Activated CD8-positive, alpha-beta T cell treated with anti-CD3 and anti-CD28 coated beads, Interleukin-2, amount 10 ng/mL, durations not matched to agents 7 days and 5 days (primary cell): ENCODE data around the gene IGFN1. TPM values are rescaled to one million over a fixed set of nuclear protein-coding genes. Genes with fewer than 3 reads are reported as not detected.

Experiments
- ATAC-seq: fragments of 150-1000 bp; cut with Tn5 transposase; one replicate; pipeline ENCODE4 v1.10.0; 2021; ENCODE audit warnings: moderate library complexity
- CTCF ChIA-PET: fragments of 350-600 bp; sonication (Branson Sonifier 250); formaldehyde crosslinking; loops from one replicate; lab custom pipeline; 2021; ENCODE audit warnings: antibody characterized with exemption; lab: Charles Lee
- POLR2A ChIA-PET: fragments of 350-600 bp; sonication (Branson Sonifier 250); formaldehyde crosslinking; loops from one replicate; lab custom pipeline; 2021; ENCODE audit warnings: antibody characterized with exemption; lab: Charles Lee
- DNase-seq: peaks from one replicate; pipeline ENCODE4 v3.0.0-alpha.2; 2020
- H3K27ac Mint-ChIP-seq: one replicate; pipeline ENCODE4 v1.8.0; 2021; ENCODE audit warnings: mild to moderate bottlenecking, mixed read lengths
- H3K27me3 Mint-ChIP-seq: one replicate; pipeline ENCODE4 v1.8.0; 2021; ENCODE audit warnings: low read depth, mixed read lengths
- H3K36me3 Mint-ChIP-seq: one replicate; pipeline ENCODE4 v1.8.0; 2021; ENCODE audit warnings: low read depth, mixed read lengths
- H3K4me1 Mint-ChIP-seq: one replicate; pipeline ENCODE4 v1.8.0; 2021; ENCODE audit warnings: low read depth, mixed read lengths
- H3K4me3 Mint-ChIP-seq: one replicate; pipeline ENCODE4 v1.8.0; 2021; ENCODE audit warnings: mild to moderate bottlenecking, mixed read lengths
- H3K9me3 Mint-ChIP-seq: one replicate; pipeline ENCODE4 v1.8.0; 2022; ENCODE audit warnings: mixed read lengths; ENCODE audit not compliant: insufficient read depth
- total RNA-seq, 2 experiments: library from RNA; stranded (reverse); gene quantifications; one replicate each; pipeline ENCODE4 v1.2.3, GENCODE V29; 2021

Gene IGFN1
- total RNA-seq, 2 experiments from 2014 or later: not detected

DNA sequence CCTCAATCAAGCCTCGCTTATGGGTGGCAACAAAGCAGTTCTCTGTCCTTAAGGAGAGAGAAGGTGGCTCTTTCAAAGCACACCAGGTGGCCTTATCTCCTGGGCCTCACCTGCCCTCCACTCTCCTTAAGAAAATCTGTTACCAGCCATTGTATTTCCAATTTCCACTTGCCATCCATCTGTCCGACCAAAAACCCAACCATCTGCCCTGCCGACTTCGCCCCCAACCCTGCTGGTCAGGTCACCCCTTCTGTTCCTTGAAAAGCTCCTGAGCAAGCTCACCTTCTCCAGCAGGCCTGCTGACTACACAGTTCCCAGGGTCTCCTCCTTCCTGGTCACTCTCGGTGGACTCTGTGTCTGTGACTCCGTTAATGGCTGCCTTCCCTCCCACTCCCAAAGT, 619 bp upstream of the IGFN1 start:
- Mint-ChIP-seq H3K9me3 (no peaks in the 10 kb centered on the region), H3K4me3 (no peak overlapping the region), H3K27ac (no peak overlapping the region), H3K27me3 (peaks cover 18% of the 10 kb centered on the region), H3K36me3 (no peaks in the 10 kb centered on the region), H3K4me1 (peaks cover 2% of the 10 kb centered on the region)
- ChIA-PET POLR2A (no interaction called here), CTCF (no interaction called here)
- ATAC-seq (no peak), DNase-seq (no peak)

DNA sequence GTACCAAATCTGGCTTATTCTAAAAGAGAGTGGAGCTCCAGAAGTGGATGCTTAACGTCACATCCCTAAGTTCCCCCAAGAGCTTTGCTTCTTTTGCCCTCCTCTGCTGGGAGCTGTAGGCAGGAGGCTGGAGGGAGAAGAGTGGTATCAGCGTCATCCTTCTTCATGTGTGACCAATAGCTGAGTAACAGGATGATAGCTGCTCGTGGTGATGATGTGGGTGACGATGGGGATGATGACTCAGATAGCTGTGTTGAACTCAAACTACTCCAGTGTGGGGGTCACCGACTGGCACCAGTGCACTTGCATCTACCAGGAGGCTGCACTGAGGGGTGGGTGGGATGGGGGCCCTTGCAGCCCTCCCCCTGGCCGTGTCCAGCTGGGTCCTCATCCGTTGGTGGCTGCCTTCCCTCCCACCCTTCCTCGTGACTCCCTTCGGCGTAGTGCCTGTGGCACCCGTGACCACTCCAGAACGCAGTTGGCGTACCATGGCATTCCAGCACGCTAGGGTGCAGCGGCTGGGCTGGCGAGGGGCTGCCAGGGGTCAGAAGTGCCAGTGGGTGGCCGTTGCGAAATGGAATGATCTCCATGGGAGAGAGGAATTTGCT, 1.1 kb downstream of the IGFN1 start:
- DNase-seq (peak; percentile 24), ATAC-seq (peak; percentile 30)
- Mint-ChIP-seq H3K36me3 (no peaks in the 10 kb centered on the region), H3K9me3 (no peaks in the 10 kb centered on the region), H3K27ac (no peak overlapping the region), H3K4me3 (no peak overlapping the region), H3K4me1 (peaks cover 2% of the 10 kb centered on the region), H3K27me3 (peaks cover 18% of the 10 kb centered on the region)
- ChIA-PET POLR2A (no interaction called here), CTCF (interaction anchor here (0.7 kb wide), 1 partner anchor 31 kb away, joined by 3 read pairs; no protein-coding TSS in a partner anchor)

DNA sequence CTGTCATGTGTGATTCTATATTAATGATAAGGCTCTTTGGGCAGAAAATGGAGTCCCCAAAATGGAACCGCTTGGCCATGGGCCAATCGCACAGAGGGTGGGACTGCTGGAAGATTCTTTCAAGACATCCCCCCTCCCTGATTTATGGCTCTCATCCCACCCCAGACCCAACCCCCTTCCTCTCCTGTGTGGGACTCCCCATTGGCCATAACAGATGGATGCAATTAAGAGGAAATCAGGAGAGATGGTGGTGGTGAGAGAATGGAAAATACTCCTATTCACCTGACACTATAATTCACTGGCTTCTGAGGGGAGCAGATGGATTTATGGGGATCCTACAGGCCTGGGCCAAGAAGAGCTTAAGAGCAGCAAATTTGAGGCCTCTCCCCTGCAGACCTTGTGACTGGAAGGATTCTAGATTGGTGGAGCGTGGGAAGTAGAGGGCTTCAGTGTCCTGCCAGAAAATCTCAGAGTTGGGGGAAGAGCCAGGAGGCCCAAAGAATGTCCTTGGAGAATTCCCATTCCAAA, 1.7 kb downstream of the IGFN1 start:
- H3K4me1 Mint-ChIP-seq: peaks cover 2% of the 10 kb centered on the region
- ChIA-PET CTCF (interaction anchor here (0.7 to 1.3 kb wide), 2 partner anchors 31 to 154 kb away, joined by 3 read pairs; no protein-coding TSS in a partner anchor), POLR2A (no interaction called here)
- no peaks in the 10 kb centered on the region for H3K36me3 Mint-ChIP-seq
- no peak for DNase-seq
- peaks cover 18% of the 10 kb centered on the region for H3K27me3 Mint-ChIP-seq
- H3K9me3 Mint-ChIP-seq: no peaks in the 10 kb centered on the region
- no peak overlapping the region for H3K4me3 Mint-ChIP-seq
- no peak overlapping the region for H3K27ac Mint-ChIP-seq
- no peak for ATAC-seq

DNA sequence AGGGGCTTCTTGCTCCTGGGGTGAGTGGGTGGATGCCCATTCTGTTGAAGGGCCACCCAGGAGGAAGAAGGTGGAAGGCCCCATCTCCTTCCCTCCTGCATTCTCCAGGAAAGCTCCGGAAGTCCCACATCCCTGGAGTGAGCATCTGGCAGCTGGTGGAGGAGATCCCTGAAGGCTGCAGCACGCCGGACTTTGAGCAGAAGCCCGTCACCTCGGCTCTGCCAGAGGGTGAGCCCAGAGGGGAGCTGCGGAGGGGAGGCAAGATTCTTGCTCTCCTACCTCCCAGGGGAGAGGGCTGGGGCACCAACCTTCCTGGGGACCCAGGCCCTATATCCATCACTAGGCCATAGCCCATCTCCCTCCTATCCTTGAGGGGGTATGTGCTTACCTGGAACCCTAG, 3.4 kb downstream of the IGFN1 start:
- peaks cover 2% of the 10 kb centered on the region for H3K4me1 Mint-ChIP-seq
- ChIA-PET POLR2A (no interaction called here), CTCF (no interaction called here)
- no peak overlapping the region for H3K4me3 Mint-ChIP-seq
- peaks cover 12% of the 10 kb centered on the region for H3K27me3 Mint-ChIP-seq
- DNase-seq: no peak
- ATAC-seq: no peak
- H3K9me3 Mint-ChIP-seq: no peaks in the 10 kb centered on the region
- no peak overlapping the region for H3K27ac Mint-ChIP-seq
- no peaks in the 10 kb centered on the region for H3K36me3 Mint-ChIP-seq

DNA sequence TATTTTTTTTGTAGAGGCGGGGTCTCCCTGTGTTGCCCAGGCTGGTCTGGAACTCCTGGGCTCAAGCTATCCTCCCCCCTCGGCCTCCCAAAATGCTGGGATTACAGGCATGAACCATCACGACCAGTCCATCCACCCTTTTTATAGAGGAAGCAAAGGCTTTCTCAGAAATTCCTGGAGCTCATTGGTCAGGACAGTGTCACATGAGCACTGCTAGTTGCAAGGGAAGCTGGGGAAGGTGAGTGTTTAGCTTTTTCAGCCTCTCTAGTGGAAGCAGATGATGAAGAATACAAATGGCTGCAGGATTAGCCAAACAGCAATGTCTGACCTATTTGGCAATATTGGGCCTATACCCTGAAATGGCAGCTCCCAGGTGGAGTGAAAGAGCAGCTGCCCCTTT, 8.0 kb downstream of the IGFN1 start:
- no peak for ATAC-seq
- no peaks in the 10 kb centered on the region for H3K36me3 Mint-ChIP-seq
- no peak for DNase-seq
- H3K4me3 Mint-ChIP-seq: no peak overlapping the region
- ChIA-PET CTCF (no interaction called here), POLR2A (no interaction called here)
- H3K27me3 Mint-ChIP-seq: no peaks in the 10 kb centered on the region
- H3K27ac Mint-ChIP-seq: no peak overlapping the region
- no peaks in the 10 kb centered on the region for H3K4me1 Mint-ChIP-seq
- no peaks in the 10 kb centered on the region for H3K9me3 Mint-ChIP-seq

DNA sequence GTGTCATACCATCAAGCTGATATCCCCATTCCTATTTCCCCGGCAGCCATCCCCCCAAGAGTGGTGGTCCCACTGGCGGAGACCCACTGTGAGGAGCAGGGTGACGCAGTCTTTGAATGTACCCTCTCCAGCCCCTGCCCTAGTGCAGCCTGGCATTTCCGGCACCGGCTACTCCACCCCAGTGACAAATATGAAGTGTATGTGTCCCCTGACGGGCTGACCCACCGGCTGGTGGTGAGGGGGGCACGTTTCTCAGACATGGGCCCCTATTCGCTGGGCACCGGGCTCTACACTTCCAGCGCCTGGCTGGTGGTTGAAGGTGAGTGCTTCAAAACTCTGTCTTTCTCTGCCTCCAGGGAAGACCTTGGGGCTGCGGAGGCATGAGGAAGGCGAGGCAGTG, 14.4 kb downstream of the IGFN1 start:
- H3K4me3 Mint-ChIP-seq: no peak overlapping the region
- H3K27ac Mint-ChIP-seq: no peak overlapping the region
- H3K36me3 Mint-ChIP-seq: no peaks in the 10 kb centered on the region
- DNase-seq (no peak), ATAC-seq (no peak)
- CTCF ChIA-PET: no interaction called here
- no peaks in the 10 kb centered on the region for H3K4me1 Mint-ChIP-seq
- peaks cover 11% of the 10 kb centered on the region for H3K27me3 Mint-ChIP-seq
- H3K9me3 Mint-ChIP-seq: no peaks in the 10 kb centered on the region
- POLR2A ChIA-PET: no interaction called here

DNA sequence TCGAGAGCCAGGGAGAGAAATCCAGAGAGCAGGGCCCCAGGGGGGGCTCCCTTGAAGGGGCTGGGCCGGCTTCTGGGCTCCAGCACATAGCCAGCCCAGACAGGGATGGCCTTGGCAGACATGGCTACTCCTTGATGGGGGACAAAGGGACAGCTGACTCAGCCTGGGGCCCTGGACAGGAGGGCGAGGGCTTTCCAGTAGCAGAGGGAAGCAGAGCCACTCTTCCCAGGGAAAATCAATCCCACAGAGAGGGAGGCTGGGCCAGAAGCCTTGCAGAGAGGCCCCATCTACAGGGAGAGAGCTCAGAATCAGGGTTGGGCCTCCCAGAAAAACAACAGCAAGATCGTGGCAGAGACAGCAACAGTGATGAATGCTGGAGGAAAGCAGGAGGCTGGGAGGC, 15.6 kb downstream of the IGFN1 start:
- Mint-ChIP-seq H3K27me3 (peaks cover 15% of the 10 kb centered on the region), H3K36me3 (no peaks in the 10 kb centered on the region), H3K27ac (no peak overlapping the region), H3K9me3 (no peaks in the 10 kb centered on the region), H3K4me1 (no peaks in the 10 kb centered on the region), H3K4me3 (no peak overlapping the region)
- ATAC-seq: no peak
- DNase-seq: no peak
- ChIA-PET POLR2A (no interaction called here), CTCF (no interaction called here)

DNA sequence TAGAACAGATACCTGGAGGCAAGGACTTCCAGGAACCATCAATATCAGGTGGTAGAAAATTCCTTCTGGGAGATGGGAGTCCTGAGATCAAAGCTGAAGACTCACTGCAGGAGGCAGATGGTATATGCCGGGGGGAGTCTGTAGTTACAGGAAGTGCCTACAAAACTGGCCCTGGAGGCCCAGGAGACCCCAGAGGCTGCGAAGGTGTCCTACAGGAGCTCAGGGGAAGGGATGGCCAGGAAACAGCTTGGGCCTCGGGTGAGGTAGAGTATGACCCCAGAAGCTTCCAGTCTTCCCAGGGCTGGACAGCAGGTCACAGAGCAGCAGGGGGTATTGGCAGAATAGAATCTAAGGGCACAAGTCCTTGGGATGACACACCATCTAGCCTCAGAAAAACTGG, 16.4 kb downstream of the IGFN1 start:
- DNase-seq (no peak), ATAC-seq (no peak)
- Mint-ChIP-seq H3K4me1 (no peaks in the 10 kb centered on the region), H3K36me3 (no peaks in the 10 kb centered on the region), H3K4me3 (no peak overlapping the region), H3K27me3 (peaks cover 16% of the 10 kb centered on the region), H3K27ac (no peak overlapping the region), H3K9me3 (no peaks in the 10 kb centered on the region)
- POLR2A ChIA-PET: no interaction called here
- CTCF ChIA-PET: no interaction called here

DNA sequence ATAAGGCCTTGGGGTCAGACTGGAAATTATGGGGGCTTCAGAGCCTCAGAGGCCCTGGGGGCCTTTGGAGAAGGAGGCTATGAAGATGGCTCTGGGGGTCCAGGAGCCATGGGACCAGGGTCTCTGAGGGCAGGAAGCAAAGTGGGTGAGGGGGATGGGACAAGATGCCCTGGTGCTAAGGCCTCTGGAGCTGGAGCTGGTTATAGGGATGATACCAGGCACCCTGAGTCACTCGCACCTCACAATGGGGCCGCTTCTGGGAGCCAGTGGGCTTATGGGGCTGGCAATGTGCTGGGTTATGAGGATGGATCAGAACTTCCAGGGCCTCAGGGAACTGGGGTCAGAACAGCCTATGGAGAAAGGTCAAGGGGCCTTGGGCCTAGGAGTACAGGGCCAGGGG, 17.6 kb downstream of the IGFN1 start:
- Mint-ChIP-seq H3K4me1 (no peaks in the 10 kb centered on the region), H3K4me3 (no peak overlapping the region), H3K9me3 (no peaks in the 10 kb centered on the region), H3K27me3 (peaks cover 16% of the 10 kb centered on the region), H3K36me3 (no peaks in the 10 kb centered on the region), H3K27ac (no peak overlapping the region)
- CTCF ChIA-PET: no interaction called here
- ATAC-seq: no peak
- POLR2A ChIA-PET: no interaction called here
- DNase-seq: no peak

DNA sequence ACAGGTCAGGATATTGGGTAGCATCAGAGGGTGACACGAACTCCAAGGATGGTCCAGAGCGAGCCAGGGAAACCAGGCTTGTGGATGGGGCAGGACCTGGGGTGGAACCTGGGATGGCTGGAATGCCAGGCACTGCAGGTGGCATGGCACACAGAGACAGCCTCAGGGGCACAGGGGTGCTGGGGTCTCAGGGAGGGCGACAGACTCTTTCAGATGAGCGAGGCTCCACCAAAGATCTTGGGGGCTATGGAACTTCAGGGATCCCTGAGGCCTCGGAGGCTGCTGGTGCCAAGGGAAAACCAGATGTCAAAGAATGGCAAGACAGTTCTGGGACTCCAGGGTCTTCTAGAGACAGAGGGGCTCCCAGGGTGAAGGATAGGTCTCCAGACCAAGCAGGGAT, 21.4 kb downstream of the IGFN1 start:
- ChIA-PET CTCF (no interaction called here), POLR2A (no interaction called here)
- Mint-ChIP-seq H3K27ac (no peak overlapping the region), H3K27me3 (peaks cover 16% of the 10 kb centered on the region), H3K36me3 (no peaks in the 10 kb centered on the region), H3K4me1 (no peaks in the 10 kb centered on the region), H3K9me3 (no peaks in the 10 kb centered on the region), H3K4me3 (no peak overlapping the region)
- DNase-seq: no peak
- ATAC-seq: no peak

DNA sequence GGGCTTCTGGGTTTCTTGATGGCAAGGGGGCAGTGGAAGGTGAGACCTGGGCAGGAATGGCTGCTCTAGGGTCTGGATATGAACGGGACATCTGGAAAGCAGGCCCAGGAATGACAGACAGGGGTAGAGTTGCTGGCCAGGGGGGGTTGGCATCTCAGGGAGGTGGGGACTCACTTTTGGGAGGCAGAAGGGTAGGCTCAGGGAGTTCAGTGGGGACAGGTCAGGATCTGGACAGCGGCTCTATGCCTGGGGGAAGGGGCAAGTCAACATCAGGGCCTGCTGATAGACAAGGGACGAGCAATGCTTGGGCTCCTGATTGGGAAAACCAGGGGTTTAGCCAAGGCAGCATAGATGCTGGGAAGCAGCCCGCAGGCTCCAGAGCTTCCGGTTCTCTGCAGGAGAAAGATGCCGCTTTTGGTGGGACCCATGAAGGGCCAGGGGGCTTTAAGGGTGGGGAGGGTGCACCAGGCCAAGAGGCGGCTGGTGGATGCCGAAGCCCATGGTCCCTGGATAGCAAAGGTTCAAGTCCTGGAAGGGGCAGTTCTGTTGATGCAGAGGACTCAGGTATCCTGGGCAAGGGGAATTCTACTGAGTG, 21.9 kb downstream of the IGFN1 start:
- CTCF ChIA-PET: no interaction called here
- H3K4me3 Mint-ChIP-seq: no peak overlapping the region
- no peak overlapping the region for H3K27ac Mint-ChIP-seq
- no peak for ATAC-seq
- H3K9me3 Mint-ChIP-seq: no peaks in the 10 kb centered on the region
- H3K36me3 Mint-ChIP-seq: no peaks in the 10 kb centered on the region
- peaks cover 16% of the 10 kb centered on the region for H3K27me3 Mint-ChIP-seq
- no peak for DNase-seq
- POLR2A ChIA-PET: no interaction called here
- H3K4me1 Mint-ChIP-seq: no peaks in the 10 kb centered on the region

DNA sequence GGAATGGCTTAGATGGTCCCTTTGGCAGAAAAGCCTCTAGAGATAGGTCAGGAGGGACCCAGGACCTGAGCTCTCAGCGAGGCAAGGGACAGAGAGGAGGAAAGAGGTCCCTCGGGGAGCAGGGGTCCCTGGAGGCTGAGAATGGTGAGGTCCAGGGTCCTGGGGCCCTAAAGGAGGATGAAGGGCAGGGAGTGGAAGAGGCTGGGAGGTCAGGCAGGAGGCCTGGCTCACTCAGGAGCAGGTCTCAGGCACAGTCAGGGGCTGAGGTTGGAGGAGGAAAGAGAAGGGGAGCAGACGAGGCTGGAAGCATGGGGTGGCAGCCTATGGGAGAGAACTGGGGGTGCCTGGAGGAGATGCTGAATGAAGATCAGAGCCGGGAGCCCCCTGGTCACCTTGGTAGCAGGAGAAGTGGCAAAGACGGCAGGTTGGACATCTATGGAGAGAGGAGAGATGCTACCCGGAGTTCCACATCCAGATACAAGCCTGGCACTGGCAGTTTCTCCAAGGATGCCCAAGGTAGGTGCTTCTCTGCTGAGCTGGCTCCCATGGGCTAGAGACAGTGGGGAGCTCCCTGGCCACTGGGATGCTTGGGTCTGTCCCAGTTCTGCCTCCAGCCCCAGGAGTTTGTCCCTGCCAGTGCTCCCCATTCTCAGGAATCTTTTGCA, 22.6 kb downstream of the IGFN1 start:
- Mint-ChIP-seq H3K27me3 (peaks cover 16% of the 10 kb centered on the region), H3K27ac (no peak overlapping the region), H3K4me1 (no peaks in the 10 kb centered on the region), H3K36me3 (no peaks in the 10 kb centered on the region), H3K9me3 (no peaks in the 10 kb centered on the region), H3K4me3 (no peak overlapping the region)
- DNase-seq (no peak), ATAC-seq (no peak)
- ChIA-PET POLR2A (no interaction called here), CTCF (no interaction called here)
